SK-N-SH treated with all-trans-retinoic acid at 6 μM for 48 hours (cell line): ENCODE measurements around the gene TUBA4A.

ENCODE experiments used
- ATAC-seq: fragments of 200-7000 bp; cut with Tn5 transposase; 3 replicates; pipeline ENCODE4 v1.9.1; 2020; ENCODE audit warnings: mild to moderate bottlenecking, moderate library complexity
- ARNTL ChIP-seq: fragments of 450-650 bp; formaldehyde crosslinking; IDR thresholded peaks from 2 replicates; pipeline ENCODE4 v1.5.0; 2020; ENCODE audit warnings: low read depth, mild to moderate bottlenecking, moderate library complexity, borderline replicate concordance
- BACH2 ChIP-seq: fragments of 250-450 bp; sonication (Bioruptor Pico); IDR thresholded peaks from 2 replicates; pipeline ENCODE4 v1.9.0; 2021; ENCODE audit warnings: mild to moderate bottlenecking, borderline replicate concordance
- CSDC2 ChIP-seq: fragments of 250-450 bp; sonication (Bioruptor Pico); IDR thresholded peaks from 2 replicates; pipeline ENCODE4 v1.5.0; 2020; ENCODE audit warnings: mild to moderate bottlenecking, moderate library complexity
- ESRRG ChIP-seq: fragments of 250-450 bp; sonication (Bioruptor Pico); IDR thresholded peaks from 2 replicates; pipeline ENCODE4 v1.6.1; 2021; ENCODE audit warnings: mild to moderate bottlenecking
- GLIS3 ChIP-seq: fragments of 250-450 bp; sonication (Bioruptor Pico); IDR thresholded peaks from 2 replicates; pipeline ENCODE4 v1.5.0; 2020; ENCODE audit warnings: mild to moderate bottlenecking, moderate library complexity
- ISL1 ChIP-seq: fragments of 250-450 bp; sonication (Bioruptor Pico); IDR thresholded peaks from 2 replicates; pipeline ENCODE4 v2.1.2; 2022; ENCODE audit warnings: mild to moderate bottlenecking, moderate library complexity
- OSR1 ChIP-seq: fragments of 250-450 bp; sonication (Bioruptor Pico); IDR thresholded peaks from 2 replicates; pipeline ENCODE4 v1.8.0; 2022; ENCODE audit warnings: moderate library complexity, mild to moderate bottlenecking, inconsistent platforms
- PPARA ChIP-seq: fragments of 250-450 bp; sonication (Bioruptor Pico); IDR thresholded peaks from 2 replicates; pipeline ENCODE4 v1.5.0; 2020; ENCODE audit warnings: mild to moderate bottlenecking, borderline replicate concordance
- RARB ChIP-seq: fragments of 250-450 bp; sonication (Bioruptor Pico); IDR thresholded peaks from 2 replicates; pipeline ENCODE4 v1.8.0; 2021; ENCODE audit warnings: mild to moderate bottlenecking, moderate library complexity
- SNAI2 ChIP-seq: fragments of 250-450 bp; sonication (Bioruptor Pico); IDR thresholded peaks from 2 replicates; pipeline ENCODE4 v1.5.0; 2020; ENCODE audit warnings: mild to moderate bottlenecking, moderate library complexity
- TCF4 ChIP-seq: fragments of 250-450 bp; sonication (Bioruptor Pico); IDR thresholded peaks from 2 replicates; pipeline ENCODE4 v1.8.0; 2021; ENCODE audit warnings: mild to moderate bottlenecking, moderate library complexity, borderline replicate concordance
- TOX ChIP-seq: fragments of 250-450 bp; sonication (Bioruptor Pico); IDR thresholded peaks from 2 replicates; pipeline ENCODE4 v1.8.0; 2021; ENCODE audit warnings: mild to moderate bottlenecking, moderate library complexity, borderline replicate concordance
- ZC3H10 ChIP-seq: fragments of 250-450 bp; sonication (Bioruptor Pico); IDR thresholded peaks from 2 replicates; pipeline ENCODE4 v1.5.1; 2021; ENCODE audit warnings: mild to moderate bottlenecking, moderate library complexity
- ZFP3 ChIP-seq: fragments of 250-450 bp; sonication (Bioruptor Pico); IDR thresholded peaks from 2 replicates; pipeline ENCODE4 v1.5.0; 2020; ENCODE audit warnings: mild to moderate bottlenecking, moderate library complexity
- ZFP30 ChIP-seq: fragments of 450-650 bp; formaldehyde crosslinking; IDR thresholded peaks from 2 replicates; pipeline ENCODE4 v1.5.0; 2022; ENCODE audit warnings: mild to moderate bottlenecking, moderate library complexity
- ZNF565 ChIP-seq: fragments of 450-650 bp; formaldehyde crosslinking; conservative IDR thresholded peaks from 2 replicates; pipeline ENCODE4 v1.5.0; 2020; ENCODE audit warnings: low read depth, mild to moderate bottlenecking, moderate library complexity
- ZNF70 ChIP-seq: fragments of 450-650 bp; formaldehyde crosslinking; IDR thresholded peaks from 2 replicates; pipeline ENCODE4 v1.5.0; 2020; ENCODE audit warnings: mild to moderate bottlenecking, moderate library complexity
- TF ChIP-seq, protein P1 (sequence below): fragments of 250-450 bp; sonication (Bioruptor Pico); IDR thresholded peaks from 2 replicates; pipeline ENCODE4 v1.5.1; 2021; ENCODE audit warnings: mild to moderate bottlenecking, moderate library complexity
- TF ChIP-seq, protein P2 (sequence below): fragments of 250-450 bp; sonication (Bioruptor Pico); IDR thresholded peaks from 2 replicates; pipeline ENCODE4 v1.8.0; 2021; ENCODE audit warnings: low read depth, mild to moderate bottlenecking, moderate library complexity, borderline replicate concordance
- TF ChIP-seq, protein P3 (sequence below): fragments of 250-450 bp; sonication (Bioruptor Pico); IDR thresholded peaks from 2 replicates; pipeline ENCODE4 v1.8.0; 2020; ENCODE audit warnings: mild to moderate bottlenecking, moderate library complexity, borderline replicate concordance
- TF ChIP-seq, protein P4 (sequence below): fragments of 250-450 bp; sonication (Bioruptor Pico); IDR thresholded peaks from 2 replicates; pipeline ENCODE4 v1.5.0; 2020; ENCODE audit warnings: mild to moderate bottlenecking, moderate library complexity

Gene TUBA4A

DNA sequence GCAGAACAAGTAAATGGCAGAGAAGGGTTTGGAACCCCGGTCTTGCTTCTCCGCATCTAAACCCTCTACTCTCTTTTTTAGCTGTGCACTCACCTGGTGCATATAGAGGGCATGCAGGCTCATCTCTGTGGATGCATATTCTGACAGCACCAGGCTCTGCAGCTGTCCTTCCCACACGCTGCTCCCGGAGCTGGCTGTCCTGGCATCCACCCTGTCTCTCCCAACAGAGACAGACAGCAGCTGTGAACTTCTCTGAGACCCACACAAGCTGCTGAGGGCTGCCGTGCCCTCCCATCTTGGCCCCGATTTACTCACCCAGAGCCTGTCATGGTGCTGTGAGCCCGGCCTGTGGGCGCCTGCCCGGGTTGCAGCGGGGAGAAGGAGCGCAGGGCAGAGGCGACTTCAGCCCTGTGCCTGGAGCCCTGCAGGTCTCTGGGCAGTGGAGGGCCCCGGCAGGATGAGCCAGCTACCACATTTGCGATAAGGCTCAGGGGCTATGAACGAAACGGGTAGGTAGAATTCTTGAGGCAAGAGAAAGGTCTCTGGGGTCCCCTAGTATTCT, 31.7 kb downstream of the TUBA4A start:
- no peak for ATAC-seq
- TF ChIP-seq ZNF70 (CRISPR knock-in tag) (no peak), RARB (CRISPR knock-in tag) (no peak), ZC3H10 (CRISPR knock-in tag) (no peak), ESRRG (CRISPR knock-in tag) (no peak), ISL1 (CRISPR knock-in tag) (no peak), ZNF565 (CRISPR knock-in tag) (no peak), ZFP30 (CRISPR knock-in tag) (no peak), CSDC2 (CRISPR knock-in tag) (no peak), PPARA (CRISPR knock-in tag) (no peak), ZFP3 (CRISPR knock-in tag) (no peak), OSR1 (CRISPR knock-in tag) (no peak)
- TF ChIP-seq, protein P1, sequence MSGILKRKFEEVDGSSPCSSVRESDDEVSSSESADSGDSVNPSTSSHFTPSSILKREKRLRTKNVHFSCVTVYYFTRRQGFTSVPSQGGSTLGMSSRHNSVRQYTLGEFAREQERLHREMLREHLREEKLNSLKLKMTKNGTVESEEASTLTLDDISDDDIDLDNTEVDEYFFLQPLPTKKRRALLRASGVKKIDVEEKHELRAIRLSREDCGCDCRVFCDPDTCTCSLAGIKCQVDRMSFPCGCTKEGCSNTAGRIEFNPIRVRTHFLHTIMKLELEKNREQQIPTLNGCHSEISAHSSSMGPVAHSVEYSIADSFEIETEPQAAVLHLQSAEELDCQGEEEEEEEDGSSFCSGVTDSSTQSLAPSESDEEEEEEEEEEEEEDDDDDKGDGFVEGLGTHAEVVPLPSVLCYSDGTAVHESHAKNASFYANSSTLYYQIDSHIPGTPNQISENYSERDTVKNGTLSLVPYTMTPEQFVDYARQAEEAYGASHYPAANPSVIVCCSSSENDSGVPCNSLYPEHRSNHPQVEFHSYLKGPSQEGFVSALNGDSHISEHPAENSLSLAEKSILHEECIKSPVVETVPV (CRISPR knock-in tag) = no peak
- TF ChIP-seq, protein P2, sequence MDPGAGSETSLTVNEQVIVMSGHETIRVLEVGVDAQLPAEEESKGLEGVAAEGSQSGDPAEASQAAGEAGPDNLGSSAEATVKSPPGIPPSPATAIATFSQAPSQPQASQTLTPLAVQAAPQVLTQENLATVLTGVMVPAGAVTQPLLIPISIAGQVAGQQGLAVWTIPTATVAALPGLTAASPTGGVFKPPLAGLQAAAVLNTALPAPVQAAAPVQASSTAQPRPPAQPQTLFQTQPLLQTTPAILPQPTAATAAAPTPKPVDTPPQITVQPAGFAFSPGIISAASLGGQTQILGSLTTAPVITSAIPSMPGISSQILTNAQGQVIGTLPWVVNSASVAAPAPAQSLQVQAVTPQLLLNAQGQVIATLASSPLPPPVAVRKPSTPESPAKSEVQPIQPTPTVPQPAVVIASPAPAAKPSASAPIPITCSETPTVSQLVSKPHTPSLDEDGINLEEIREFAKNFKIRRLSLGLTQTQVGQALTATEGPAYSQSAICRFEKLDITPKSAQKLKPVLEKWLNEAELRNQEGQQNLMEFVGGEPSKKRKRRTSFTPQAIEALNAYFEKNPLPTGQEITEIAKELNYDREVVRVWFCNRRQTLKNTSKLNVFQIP (CRISPR knock-in tag) = no peak
- TF ChIP-seq, protein P3, sequence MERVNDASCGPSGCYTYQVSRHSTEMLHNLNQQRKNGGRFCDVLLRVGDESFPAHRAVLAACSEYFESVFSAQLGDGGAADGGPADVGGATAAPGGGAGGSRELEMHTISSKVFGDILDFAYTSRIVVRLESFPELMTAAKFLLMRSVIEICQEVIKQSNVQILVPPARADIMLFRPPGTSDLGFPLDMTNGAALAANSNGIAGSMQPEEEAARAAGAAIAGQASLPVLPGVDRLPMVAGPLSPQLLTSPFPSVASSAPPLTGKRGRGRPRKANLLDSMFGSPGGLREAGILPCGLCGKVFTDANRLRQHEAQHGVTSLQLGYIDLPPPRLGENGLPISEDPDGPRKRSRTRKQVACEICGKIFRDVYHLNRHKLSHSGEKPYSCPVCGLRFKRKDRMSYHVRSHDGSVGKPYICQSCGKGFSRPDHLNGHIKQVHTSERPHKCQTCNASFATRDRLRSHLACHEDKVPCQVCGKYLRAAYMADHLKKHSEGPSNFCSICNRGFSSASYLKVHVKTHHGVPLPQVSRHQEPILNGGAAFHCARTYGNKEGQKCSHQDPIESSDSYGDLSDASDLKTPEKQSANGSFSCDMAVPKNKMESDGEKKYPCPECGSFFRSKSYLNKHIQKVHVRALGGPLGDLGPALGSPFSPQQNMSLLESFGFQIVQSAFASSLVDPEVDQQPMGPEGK = no peak

DNA sequence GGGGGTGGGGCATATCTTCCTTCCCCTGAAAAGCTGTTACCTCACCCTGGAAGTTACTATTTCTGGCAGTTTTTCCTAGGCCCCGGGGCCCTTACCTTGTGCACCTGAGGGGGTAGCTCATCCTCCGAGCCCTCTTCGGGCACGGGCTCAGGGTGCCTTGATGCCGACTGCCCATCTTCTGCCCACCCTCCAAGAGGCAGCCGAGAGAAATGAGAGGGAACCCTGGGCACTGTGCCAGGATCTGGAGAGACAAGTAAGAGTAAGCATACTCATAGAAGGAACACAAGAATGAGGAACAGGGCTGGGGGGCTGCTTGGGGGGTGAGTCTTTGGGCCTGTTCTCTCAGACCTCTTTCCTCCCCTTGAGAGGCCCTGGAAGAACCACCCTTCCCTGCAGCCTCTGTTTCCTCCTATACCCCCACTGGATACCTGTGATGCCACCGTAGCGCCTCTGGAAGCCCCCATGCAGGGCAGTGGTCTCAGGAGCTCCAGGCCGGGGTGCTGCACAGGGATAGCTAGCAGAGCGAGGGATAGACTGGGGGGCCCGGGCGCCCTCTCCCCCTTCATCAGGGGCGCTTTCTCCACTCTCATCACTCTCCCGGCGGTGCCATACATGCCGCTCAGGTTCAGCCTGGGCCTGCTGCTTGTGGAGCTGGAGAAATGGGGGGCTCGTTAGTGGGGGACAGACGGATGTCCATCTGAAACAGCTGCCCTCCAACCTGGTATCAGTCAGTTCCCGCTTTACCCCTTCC, 32.9 kb downstream of the TUBA4A start:
- ATAC-seq = no peak
- TF ChIP-seq TCF4 (CRISPR knock-in tag) = no peak
- TF ChIP-seq BACH2 (CRISPR knock-in tag) = no peak
- TF ChIP-seq RARB (CRISPR knock-in tag) = no peak
- TF ChIP-seq ARNTL (CRISPR knock-in tag) = no peak
- TF ChIP-seq CSDC2 (CRISPR knock-in tag) = no peak
- no peak for TF ChIP-seq TOX (CRISPR knock-in tag)
- TF ChIP-seq ZNF70 (CRISPR knock-in tag) = no peak
- no peak for TF ChIP-seq ZNF565 (CRISPR knock-in tag)
- no peak for TF ChIP-seq ZFP3 (CRISPR knock-in tag)
- TF ChIP-seq SNAI2 (CRISPR knock-in tag) = no peak
- no peak for TF ChIP-seq GLIS3 (CRISPR knock-in tag)
- TF ChIP-seq, protein P4, sequence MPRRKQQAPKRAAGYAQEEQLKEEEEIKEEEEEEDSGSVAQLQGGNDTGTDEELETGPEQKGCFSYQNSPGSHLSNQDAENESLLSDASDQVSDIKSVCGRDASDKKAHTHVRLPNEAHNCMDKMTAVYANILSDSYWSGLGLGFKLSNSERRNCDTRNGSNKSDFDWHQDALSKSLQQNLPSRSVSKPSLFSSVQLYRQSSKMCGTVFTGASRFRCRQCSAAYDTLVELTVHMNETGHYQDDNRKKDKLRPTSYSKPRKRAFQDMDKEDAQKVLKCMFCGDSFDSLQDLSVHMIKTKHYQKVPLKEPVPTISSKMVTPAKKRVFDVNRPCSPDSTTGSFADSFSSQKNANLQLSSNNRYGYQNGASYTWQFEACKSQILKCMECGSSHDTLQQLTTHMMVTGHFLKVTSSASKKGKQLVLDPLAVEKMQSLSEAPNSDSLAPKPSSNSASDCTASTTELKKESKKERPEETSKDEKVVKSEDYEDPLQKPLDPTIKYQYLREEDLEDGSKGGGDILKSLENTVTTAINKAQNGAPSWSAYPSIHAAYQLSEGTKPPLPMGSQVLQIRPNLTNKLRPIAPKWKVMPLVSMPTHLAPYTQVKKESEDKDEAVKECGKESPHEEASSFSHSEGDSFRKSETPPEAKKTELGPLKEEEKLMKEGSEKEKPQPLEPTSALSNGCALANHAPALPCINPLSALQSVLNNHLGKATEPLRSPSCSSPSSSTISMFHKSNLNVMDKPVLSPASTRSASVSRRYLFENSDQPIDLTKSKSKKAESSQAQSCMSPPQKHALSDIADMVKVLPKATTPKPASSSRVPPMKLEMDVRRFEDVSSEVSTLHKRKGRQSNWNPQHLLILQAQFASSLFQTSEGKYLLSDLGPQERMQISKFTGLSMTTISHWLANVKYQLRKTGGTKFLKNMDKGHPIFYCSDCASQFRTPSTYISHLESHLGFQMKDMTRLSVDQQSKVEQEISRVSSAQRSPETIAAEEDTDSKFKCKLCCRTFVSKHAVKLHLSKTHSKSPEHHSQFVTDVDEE = no peak
- TF ChIP-seq, protein P2 (CRISPR knock-in tag) = no peak
- no peak for TF ChIP-seq ZFP30 (CRISPR knock-in tag)
- TF ChIP-seq OSR1 (CRISPR knock-in tag) = no peak
- TF ChIP-seq ESRRG (CRISPR knock-in tag) = no peak
